Loucy (cell line): Measurements from ENCODE around the gene RNMT.

Source experiments
- CTCF ChIP-seq: fragments of 200-600 bp; sonication (generic); conservative IDR thresholded peaks from 2 replicates; pipeline ENCODE4 v1.5.1; 2014; ENCODE audit warnings: mild to moderate bottlenecking, antibody characterized with exemption, low read length
- EZH2phosphoT487 ChIP-seq: fragments of 200-600 bp; IDR thresholded peaks from 2 replicates; pipeline ENCODE4 v1.6.1; 2018; ENCODE audit warnings: antibody characterized with exemption, mild to moderate bottlenecking, moderate library complexity, borderline replicate concordance

- no peak for TF ChIP-seq CTCF
- TF ChIP-seq EZH2phosphoT487: no peak
Observed at GRCh38 chr18:13715330-13715729, 11.1 kb upstream of the RNMT start.
